Neural progenitor cell (in vitro differentiated cells): ENCODE data around the gene ALK.

Source experiments
- EZH2 ChIP-seq: fragments of 200-600 bp; sonication (generic); IDR thresholded peaks from 2 replicates; pipeline ENCODE4 v1.6.1; 2017; ENCODE audit warnings: antibody characterized with exemption, mild to moderate bottlenecking, moderate library complexity
- TF ChIP-seq, protein P1 (sequence below): fragments of 200-600 bp; sonication (generic); IDR thresholded peaks from 2 replicates; pipeline ENCODE4 v1.5.1; 2017; ENCODE audit warnings: antibody characterized with exemption, mild to moderate bottlenecking

DNA sequence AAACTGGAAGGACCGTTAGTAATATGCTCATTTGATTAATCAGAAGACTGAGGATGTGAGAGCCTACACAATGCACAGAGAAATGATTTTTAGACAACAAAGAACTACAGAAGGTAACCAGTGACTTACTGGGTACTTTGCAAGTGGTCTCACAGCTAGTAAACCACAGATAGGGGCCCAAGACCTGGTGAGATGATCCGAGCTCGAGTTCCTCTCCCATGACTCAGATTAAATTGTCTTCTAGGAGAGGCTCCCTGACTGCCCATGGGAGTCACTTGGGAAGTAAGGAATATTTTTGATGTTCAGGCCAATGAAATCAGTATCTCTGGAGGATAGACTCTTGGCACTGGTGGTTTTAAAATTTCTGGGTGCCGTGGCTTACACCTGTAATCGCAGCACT is 586.0 kb downstream of the ALK start:
- TF ChIP-seq, protein P1, sequence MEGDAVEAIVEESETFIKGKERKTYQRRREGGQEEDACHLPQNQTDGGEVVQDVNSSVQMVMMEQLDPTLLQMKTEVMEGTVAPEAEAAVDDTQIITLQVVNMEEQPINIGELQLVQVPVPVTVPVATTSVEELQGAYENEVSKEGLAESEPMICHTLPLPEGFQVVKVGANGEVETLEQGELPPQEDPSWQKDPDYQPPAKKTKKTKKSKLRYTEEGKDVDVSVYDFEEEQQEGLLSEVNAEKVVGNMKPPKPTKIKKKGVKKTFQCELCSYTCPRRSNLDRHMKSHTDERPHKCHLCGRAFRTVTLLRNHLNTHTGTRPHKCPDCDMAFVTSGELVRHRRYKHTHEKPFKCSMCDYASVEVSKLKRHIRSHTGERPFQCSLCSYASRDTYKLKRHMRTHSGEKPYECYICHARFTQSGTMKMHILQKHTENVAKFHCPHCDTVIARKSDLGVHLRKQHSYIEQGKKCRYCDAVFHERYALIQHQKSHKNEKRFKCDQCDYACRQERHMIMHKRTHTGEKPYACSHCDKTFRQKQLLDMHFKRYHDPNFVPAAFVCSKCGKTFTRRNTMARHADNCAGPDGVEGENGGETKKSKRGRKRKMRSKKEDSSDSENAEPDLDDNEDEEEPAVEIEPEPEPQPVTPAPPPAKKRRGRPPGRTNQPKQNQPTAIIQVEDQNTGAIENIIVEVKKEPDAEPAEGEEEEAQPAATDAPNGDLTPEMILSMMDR: no peak
- no peak for TF ChIP-seq EZH2
